ENCODE results near the gene KCNA1. TPM values are rescaled to one million over a fixed set of nuclear protein-coding genes. Genes with fewer than 3 reads are reported as not detected.

Gene KCNA1
- total RNA-seq, 1 experiment from 2014 or later, result not detected

DNA sequence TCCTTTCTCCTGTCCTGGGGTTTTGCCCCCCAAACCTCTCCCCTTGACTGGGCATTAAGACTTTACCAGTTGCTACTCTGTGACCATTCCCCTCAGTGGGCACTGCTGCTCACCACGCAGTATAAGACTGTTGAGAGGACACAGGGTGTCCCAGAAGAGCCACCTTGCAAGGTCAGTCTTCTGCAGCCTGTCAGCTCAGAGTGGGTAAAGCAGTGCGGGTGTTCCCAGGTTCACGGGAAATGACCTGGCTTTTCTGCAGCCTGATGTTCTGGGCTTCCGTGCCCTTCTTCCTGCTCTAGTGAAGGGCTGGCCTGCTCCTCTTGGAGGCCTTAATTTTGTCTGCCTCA, 34.2 kb downstream of the KCNA1 start:
- intact Hi-C loops (cut with micrococcal nuclease), result no loop called here
- RAD21 ChIA-PET (ENCODE audit: low non-redundant PET in 1 of 2, low total read pairs in 2 of 2, uncharacterized antibody in 2 of 2, unreplicated experiment in 2 of 2), result no interaction called here
- CTCF ChIA-PET, result no interaction called here
- Histone ChIP-seq H3K4me3 (replicated peaks in 1 of 2; ENCODE audit: low read depth in 1 of 2, low read length in 2 of 2) (no peak overlapping the region), H3K4me1 (ENCODE audit: control insufficient read depth in 1 of 2, insufficient read depth in 2 of 2, low read length in 2 of 2) (no peaks in the 10 kb centered on the region), H3K9ac (ENCODE audit: low read length) (no peak overlapping the region), H3K27me3 (ENCODE audit: insufficient read depth, low read length) (peaks cover 54% of the 10 kb centered on the region), H3K9me2 (ENCODE audit: insufficient read depth) (no peaks in the 10 kb centered on the region), H3K9me3 (ENCODE audit: control insufficient read depth in 1 of 2, insufficient read depth in 1 of 2, low read depth in 1 of 2, low read length in 2 of 2) (no peaks in the 10 kb centered on the region), H4K20me1 (ENCODE audit: insufficient read depth) (no peaks in the 10 kb centered on the region), H2AFZ (ENCODE audit: low read depth, low read length, poor library complexity, severe bottlenecking) (no peak overlapping the region), H3K4me2 (ENCODE audit: low read length) (no peak overlapping the region), H3K36me3 (ENCODE audit: control insufficient read depth in 1 of 2, insufficient read depth in 2 of 2, low read length in 2 of 2) (no peaks in the 10 kb centered on the region), H3K79me2 (ENCODE audit: insufficient read depth, low read length) (no peaks in the 10 kb centered on the region), H3K27ac (ENCODE audit: low read depth, low read length) (no peak overlapping the region)
- TF ChIP-seq SRF (IDR thresholded peaks at IDR 0.05; ENCODE audit: low read depth) (no peak), FOSL1 (IDR thresholded peaks at IDR 0.05; ENCODE audit: low read depth) (no peak), RAD21 (IDR thresholded peaks at IDR 0.05; ENCODE audit: low read depth) (no peak), ZNF274 (IDR thresholded peaks at IDR 0.05; ENCODE audit: low read depth, low read length) (no peak), POLR2AphosphoS5 (IDR thresholded peaks at IDR 0.05; ENCODE audit: low read depth, low read length) (no peak), POLR2A (IDR thresholded peaks at IDR 0.05; ENCODE audit: borderline replicate concordance, extremely low read depth, insufficient read depth, insufficient read length) (no peak), SP1 (IDR thresholded peaks at IDR 0.05; ENCODE audit: low read depth) (no peak), CBX3 (IDR thresholded peaks at IDR 0.05; ENCODE audit: low read depth) (no peak)
- TF ChIP-seq, protein P1, sequence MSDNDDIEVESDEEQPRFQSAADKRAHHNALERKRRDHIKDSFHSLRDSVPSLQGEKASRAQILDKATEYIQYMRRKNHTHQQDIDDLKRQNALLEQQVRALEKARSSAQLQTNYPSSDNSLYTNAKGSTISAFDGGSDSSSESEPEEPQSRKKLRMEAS (IDR thresholded peaks at IDR 0.05), result no peak
- no peak for DNase-seq (ENCODE audit: low read depth, low spot score)
- ATAC-seq, result no peak
- no TSS peak for BruUV-seq (replicated peaks)
- POLR2A ChIA-PET, result no interaction called here

DNA sequence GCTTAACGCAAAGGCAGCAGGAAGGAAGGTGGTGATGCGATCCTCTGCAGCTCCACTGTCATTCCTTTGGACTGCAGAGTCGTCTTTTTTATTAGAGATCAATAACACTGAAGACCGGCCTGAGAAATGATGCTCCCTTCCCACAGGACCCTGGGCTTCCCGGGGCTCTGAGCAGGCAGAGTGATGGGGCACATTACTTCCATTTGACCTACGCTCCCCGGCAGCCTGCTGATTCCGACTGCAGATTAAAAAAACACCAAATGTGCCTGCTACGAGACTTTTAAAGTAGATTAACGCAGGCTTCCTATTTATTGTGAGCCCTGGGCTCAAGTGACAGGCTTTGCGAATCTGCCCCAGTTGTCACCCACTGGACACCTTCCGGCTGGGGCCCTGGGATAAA, 37.5 kb downstream of the KCNA1 start:
- H3K9ac ChIP-seq (ENCODE audit: low read length), result no peak overlapping the region
- no peak overlapping the region for H3K27ac ChIP-seq (ENCODE audit: low read depth, low read length)
- H2AFZ ChIP-seq (ENCODE audit: low read depth, low read length, poor library complexity, severe bottlenecking), result no peak overlapping the region
- ChIA-PET POLR2A (no interaction called here), RAD21 (ENCODE audit: low non-redundant PET in 1 of 2, low total read pairs in 2 of 2, uncharacterized antibody in 2 of 2, unreplicated experiment in 2 of 2) (no interaction called here), CTCF (no interaction called here)
- intact Hi-C loops (cut with micrococcal nuclease), result no loop called here
- no peaks in the 10 kb centered on the region for H4K20me1 ChIP-seq (ENCODE audit: insufficient read depth)
- BruUV-seq (replicated peaks), result no TSS peak
- H3K27me3 ChIP-seq (ENCODE audit: insufficient read depth, low read length), result peaks cover 49% of the 10 kb centered on the region
- H3K4me1 ChIP-seq (ENCODE audit: control insufficient read depth in 1 of 2, insufficient read depth in 2 of 2, low read length in 2 of 2), result no peaks in the 10 kb centered on the region
- no peak overlapping the region for H3K4me2 ChIP-seq (ENCODE audit: low read length)
- no peak for DNase-seq (ENCODE audit: low read depth, low spot score)
- H3K36me3 ChIP-seq (ENCODE audit: control insufficient read depth in 1 of 2, insufficient read depth in 2 of 2, low read length in 2 of 2), result no peaks in the 10 kb centered on the region
- H3K79me2 ChIP-seq (ENCODE audit: insufficient read depth, low read length), result no peaks in the 10 kb centered on the region
- H3K9me2 ChIP-seq (ENCODE audit: insufficient read depth), result no peaks in the 10 kb centered on the region
- H3K9me3 ChIP-seq (ENCODE audit: control insufficient read depth in 1 of 2, insufficient read depth in 1 of 2, low read depth in 1 of 2, low read length in 2 of 2), result no peaks in the 10 kb centered on the region
- no peak for ATAC-seq
- H3K4me3 ChIP-seq (replicated peaks in 1 of 2; ENCODE audit: low read depth in 1 of 2, low read length in 2 of 2), result no peak overlapping the region
- TF ChIP-seq SP1 (IDR thresholded peaks at IDR 0.05; ENCODE audit: low read depth), result no peak
- no peak for TF ChIP-seq YY1 (IDR thresholded peaks at IDR 0.05; ENCODE audit: extremely low read depth, insufficient replicate concordance, low read depth, low read length)
- no peak for TF ChIP-seq RAD21 (IDR thresholded peaks at IDR 0.05; ENCODE audit: low read depth)
- TF ChIP-seq, protein P2, sequence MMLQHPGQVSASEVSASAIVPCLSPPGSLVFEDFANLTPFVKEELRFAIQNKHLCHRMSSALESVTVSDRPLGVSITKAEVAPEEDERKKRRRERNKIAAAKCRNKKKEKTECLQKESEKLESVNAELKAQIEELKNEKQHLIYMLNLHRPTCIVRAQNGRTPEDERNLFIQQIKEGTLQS (IDR thresholded peaks at IDR 0.05), result no peak
- no peak for TF ChIP-seq SIN3A (IDR thresholded peaks at IDR 0.05; ENCODE audit: low read depth)
- no peak for TF ChIP-seq JUND (IDR thresholded peaks at IDR 0.05)
- no peak for TF ChIP-seq ELF1 (IDR thresholded peaks at IDR 0.05; ENCODE audit: borderline replicate concordance, low read depth)
- TF ChIP-seq FOSL1 (IDR thresholded peaks at IDR 0.05; ENCODE audit: low read depth), result no peak
- TF ChIP-seq CEBPB (IDR thresholded peaks at IDR 0.05; ENCODE audit: low read depth), result no peak
- no peak for TF ChIP-seq POLR2A (IDR thresholded peaks at IDR 0.05; ENCODE audit: borderline replicate concordance, extremely low read depth, insufficient read depth, insufficient read length)
- TF ChIP-seq CBX3 (IDR thresholded peaks at IDR 0.05; ENCODE audit: low read depth), result no peak
- no peak for TF ChIP-seq ZFX (IDR thresholded peaks at IDR 0.05)
- TF ChIP-seq EZH2 (IDR thresholded peaks at IDR 0.05), result no peak
- TF ChIP-seq POLR2AphosphoS5 (IDR thresholded peaks at IDR 0.05; ENCODE audit: low read depth, low read length), result no peak
- no peak for TF ChIP-seq EGR1 (IDR thresholded peaks at IDR 0.05; ENCODE audit: low read depth)
- TF ChIP-seq, protein P3, sequence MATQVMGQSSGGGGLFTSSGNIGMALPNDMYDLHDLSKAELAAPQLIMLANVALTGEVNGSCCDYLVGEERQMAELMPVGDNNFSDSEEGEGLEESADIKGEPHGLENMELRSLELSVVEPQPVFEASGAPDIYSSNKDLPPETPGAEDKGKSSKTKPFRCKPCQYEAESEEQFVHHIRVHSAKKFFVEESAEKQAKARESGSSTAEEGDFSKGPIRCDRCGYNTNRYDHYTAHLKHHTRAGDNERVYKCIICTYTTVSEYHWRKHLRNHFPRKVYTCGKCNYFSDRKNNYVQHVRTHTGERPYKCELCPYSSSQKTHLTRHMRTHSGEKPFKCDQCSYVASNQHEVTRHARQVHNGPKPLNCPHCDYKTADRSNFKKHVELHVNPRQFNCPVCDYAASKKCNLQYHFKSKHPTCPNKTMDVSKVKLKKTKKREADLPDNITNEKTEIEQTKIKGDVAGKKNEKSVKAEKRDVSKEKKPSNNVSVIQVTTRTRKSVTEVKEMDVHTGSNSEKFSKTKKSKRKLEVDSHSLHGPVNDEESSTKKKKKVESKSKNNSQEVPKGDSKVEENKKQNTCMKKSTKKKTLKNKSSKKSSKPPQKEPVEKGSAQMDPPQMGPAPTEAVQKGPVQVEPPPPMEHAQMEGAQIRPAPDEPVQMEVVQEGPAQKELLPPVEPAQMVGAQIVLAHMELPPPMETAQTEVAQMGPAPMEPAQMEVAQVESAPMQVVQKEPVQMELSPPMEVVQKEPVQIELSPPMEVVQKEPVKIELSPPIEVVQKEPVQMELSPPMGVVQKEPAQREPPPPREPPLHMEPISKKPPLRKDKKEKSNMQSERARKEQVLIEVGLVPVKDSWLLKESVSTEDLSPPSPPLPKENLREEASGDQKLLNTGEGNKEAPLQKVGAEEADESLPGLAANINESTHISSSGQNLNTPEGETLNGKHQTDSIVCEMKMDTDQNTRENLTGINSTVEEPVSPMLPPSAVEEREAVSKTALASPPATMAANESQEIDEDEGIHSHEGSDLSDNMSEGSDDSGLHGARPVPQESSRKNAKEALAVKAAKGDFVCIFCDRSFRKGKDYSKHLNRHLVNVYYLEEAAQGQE (IDR thresholded peaks at IDR 0.05; ENCODE audit: low read depth), result no peak
